GM23248 (cell line): Measurements from ENCODE around the gene IFNAR2. TPM values are rescaled to one million over a fixed set of nuclear protein-coding genes. Genes with fewer than 3 reads are reported as not detected.
"Not testable (repeated sequence)": the region's sequence is repeated elsewhere in the genome, so short reads cannot be mapped to it uniquely, and the experiment has no call there.

Experiments
- DNase-seq: peaks from one replicate; pipeline ENCODE4 v3.0.0-alpha.2; 2015
- H2AFZ ChIP-seq: fragments of 200-600 bp; sonication (generic); 2 replicates; pipeline ENCODE4 v1.6.1; 2016; ENCODE audit warnings: antibody characterized with exemption
- H3F3A ChIP-seq: fragments of 200-600 bp; sonication (generic); 2 replicates; pipeline ENCODE4 v1.6.1; 2016; ENCODE audit warnings: mild to moderate bottlenecking, antibody characterized with exemption, mixed run types; ENCODE audit not compliant: insufficient read depth
- H3K27ac ChIP-seq: fragments of 200-600 bp; sonication (generic); 2 replicates; pipeline ENCODE4 v1.5.1; 2016; ENCODE audit warnings: mild to moderate bottlenecking
- H3K27me3 ChIP-seq: fragments of 200-600 bp; sonication (generic); replicated peaks from 2 replicates; pipeline ENCODE4 v1.6.1; 2016; ENCODE audit warnings: mild to moderate bottlenecking; ENCODE audit not compliant: insufficient read depth
- H3K36me3 ChIP-seq: fragments of 200-600 bp; sonication (generic); 2 replicates; pipeline ENCODE4 v1.6.1; 2016; ENCODE audit warnings: low read depth, mild to moderate bottlenecking
- H3K4me1 ChIP-seq: fragments of 200-600 bp; sonication (generic); 2 replicates; pipeline ENCODE4 v1.6.1; 2016; ENCODE audit warnings: mild to moderate bottlenecking; ENCODE audit not compliant: insufficient read depth
- H3K4me2 ChIP-seq: fragments of 200-600 bp; sonication (generic); one replicate; pipeline ENCODE4 v1.6.1; 2016; ENCODE audit warnings: mild to moderate bottlenecking; ENCODE audit not compliant: unreplicated experiment
- H3K4me3 ChIP-seq: fragments of 200-600 bp; sonication (generic); 2 replicates; pipeline ENCODE4 v1.5.1; 2016; ENCODE audit warnings: mild to moderate bottlenecking
- H3K79me2 ChIP-seq: fragments of 200-600 bp; sonication (generic); 2 replicates; pipeline ENCODE4 v1.6.1; 2016; ENCODE audit warnings: mild to moderate bottlenecking; ENCODE audit not compliant: insufficient read depth
- H3K9ac ChIP-seq: fragments of 200-600 bp; sonication (generic); 2 replicates; pipeline ENCODE4 v1.6.1; 2016; ENCODE audit warnings: mild to moderate bottlenecking
- H3K9me2 ChIP-seq: fragments of 200-600 bp; sonication (generic); 2 replicates; pipeline ENCODE4 v1.6.1; 2016; ENCODE audit warnings: mixed run types, mild to moderate bottlenecking, moderate library complexity; ENCODE audit not compliant: insufficient read depth
- H3K9me3 ChIP-seq: fragments of 200-600 bp; sonication (generic); one replicate; pipeline ENCODE4 v1.6.1; 2017; ENCODE audit warnings: low read depth
- H4K20me1 ChIP-seq: fragments of 200-600 bp; sonication (generic); 2 replicates; pipeline ENCODE4 v1.6.0; 2016; ENCODE audit not compliant: insufficient read depth
- EZH2 ChIP-seq: fragments of 200-600 bp; sonication (generic); IDR thresholded peaks from 2 replicates; pipeline ENCODE4 v1.6.1; 2018; ENCODE audit warnings: antibody characterized with exemption, mild to moderate bottlenecking; ENCODE audit not compliant: insufficient read depth, poor library complexity, severe bottlenecking
- EZH2phosphoT487 ChIP-seq: fragments of 200-600 bp; sonication (generic); IDR thresholded peaks from 2 replicates; pipeline ENCODE4 v1.6.1; 2018; ENCODE audit warnings: antibody characterized with exemption, moderate library complexity, mild to moderate bottlenecking, low read depth; ENCODE audit not compliant: insufficient read depth
- WGBS, 2 experiments: methylation state at CpG; one replicate each; pipeline ENCODE4 v1.1.6; 2015 to 2017; ENCODE audit warnings: low lambda C conversion rate in 2 of 2, low coverage in 1 of 2; ENCODE audit errors: missing lambda C conversion rate in 2 of 2; 5-methylcytosine and 5-hydroxymethylcytosine counted together
- in situ Hi-C: fragments of 300-500 bp; cut with MboI; formaldehyde crosslinking; loops from 2 replicates; pipeline ENCODE4 v1.15.0; 2020
- polyA plus RNA-seq: library from polyadenylated mRNA; unstranded; fragments of >200 nt; fragmentation: Nextera tagmentation; extraction: Ambion mirVana; gene quantifications from 2 replicates; pipeline ENCODE4 v1.2.1, GENCODE V29; 2016
- total RNA-seq: library from RNA; depleted of rRNA; stranded (reverse); fragments of >200 nt; shearing (Covaris generic); gene quantifications from 2 replicates; pipeline ENCODE4 v1.2.3, GENCODE V29; 2014

The IFNAR2 gene
- total and polyA plus RNA-seq, 2 experiments from 2014 or later, result 4.0 to 21.8 TPM

DNA sequence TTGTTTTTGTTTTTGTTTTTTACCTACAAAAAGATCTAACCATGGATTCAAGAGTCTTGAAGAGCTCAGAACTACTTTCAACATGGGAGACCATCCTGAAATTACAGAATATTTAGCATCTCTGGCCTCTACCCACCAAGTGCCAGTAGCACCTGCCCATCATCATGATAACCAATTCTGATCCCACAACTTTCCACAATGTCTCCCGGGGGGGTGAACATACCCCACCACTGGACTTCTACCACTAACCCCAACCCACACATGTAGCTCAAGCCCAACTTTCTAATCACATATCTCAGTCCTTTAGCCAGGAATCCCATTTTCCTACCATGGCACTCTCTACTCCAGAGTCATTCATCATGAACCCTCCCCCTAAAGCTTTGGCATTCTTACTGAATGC, 15.7 kb upstream of the IFNAR2 start:
- Histone ChIP-seq H3K4me2 (no peak overlapping the region), H3K9me2 (no peaks in the 10 kb centered on the region), H3K4me1 (peaks cover 7% of the 10 kb centered on the region), H3F3A (0 out of 2 replicates have a peak, but pooled peaks cover 5% of the 10 kb centered on the region), H4K20me1 (no peaks in the 10 kb centered on the region), H3K36me3 (no peaks in the 10 kb centered on the region), H3K27ac (no peak overlapping the region), H3K9ac (no peak overlapping the region), H3K27me3 (no peaks in the 10 kb centered on the region), H3K9me3 (no peaks in the 10 kb centered on the region), H2AFZ (no peak overlapping the region), H3K79me2 (no peaks in the 10 kb centered on the region), H3K4me3 (no peak overlapping the region)
- no peak for TF ChIP-seq EZH2phosphoT487
- no peak for TF ChIP-seq EZH2
- DNase-seq, result no peak
- 26 to 31% methylated on average over 1 of the region's 1 CpG for WGBS, 2 experiments
- in situ Hi-C loops, result no loop called here

- no peak for DNase-seq
- Histone ChIP-seq H3K36me3 (no peaks in the 10 kb centered on the region), H3K4me1 (peaks cover 4% of the 10 kb centered on the region), H3K9ac (no peak overlapping the region), H2AFZ (no peak overlapping the region), H3K27ac (no peak overlapping the region), H3K9me3 (no peaks in the 10 kb centered on the region), H3K79me2 (no peaks in the 10 kb centered on the region), H3K27me3 (no peaks in the 10 kb centered on the region), H4K20me1 (no peaks in the 10 kb centered on the region), H3K9me2 (no peaks in the 10 kb centered on the region), H3K4me3 (no peak overlapping the region), H3F3A (0 out of 2 replicates have a peak, but pooled peaks cover 4% of the 10 kb centered on the region), H3K4me2 (no peak overlapping the region)
- TF ChIP-seq EZH2 (no peak), EZH2phosphoT487 (no peak)
- in situ Hi-C loops, result no loop called here
- 63 to 64% methylated on average over 2 of the region's 2 CpGs for WGBS, 2 experiments
Observed at GRCh38 chr21:33217138-33217520, 12.6 kb upstream of the IFNAR2 start.

DNA sequence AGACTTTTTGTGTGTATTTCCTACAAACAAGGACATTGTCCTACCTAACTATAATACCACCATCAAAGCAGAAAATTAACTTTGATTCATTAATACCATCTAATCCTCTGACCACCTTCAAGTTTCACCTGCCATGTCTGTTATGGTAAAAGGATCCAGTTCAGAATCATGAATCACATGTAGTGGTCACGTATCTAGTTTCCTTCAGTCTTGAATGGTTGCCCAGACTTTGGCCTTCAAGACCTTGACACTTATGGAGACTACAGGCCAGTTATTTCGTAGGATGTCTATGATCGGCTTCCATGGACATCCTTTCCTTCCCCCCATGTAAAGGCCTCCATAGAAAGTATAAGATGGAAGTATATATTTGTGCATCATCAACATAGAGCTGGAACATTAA, 10.4 kb upstream of the IFNAR2 start:
- no peak overlapping the region for H2AFZ ChIP-seq
- H3K27ac ChIP-seq, result no peak overlapping the region
- no peak for DNase-seq
- in situ Hi-C loops, result no loop called here
- WGBS, 2 experiments, result 67 to 80% methylated on average over 3 of the region's 3 CpGs
- no peak overlapping the region for H3K4me3 ChIP-seq
- H3K79me2 ChIP-seq, result no peaks in the 10 kb centered on the region
- H3K27me3 ChIP-seq, result no peaks in the 10 kb centered on the region
- no peaks in the 10 kb centered on the region for H3K9me2 ChIP-seq
- H3K4me1 ChIP-seq, result no peaks in the 10 kb centered on the region
- no peaks in the 10 kb centered on the region for H3F3A ChIP-seq
- TF ChIP-seq EZH2, result no peak
- TF ChIP-seq EZH2phosphoT487, result no peak
- H3K9ac ChIP-seq, result no peak overlapping the region
- no peak overlapping the region for H3K4me2 ChIP-seq
- H3K36me3 ChIP-seq, result no peaks in the 10 kb centered on the region
- no peaks in the 10 kb centered on the region for H3K9me3 ChIP-seq
- no peaks in the 10 kb centered on the region for H4K20me1 ChIP-seq

GRCh38 chr21:33219954-33220353, 9.8 kb upstream of the IFNAR2 start:
- Histone ChIP-seq H3K9ac (no peak overlapping the region), H3K36me3 (no peaks in the 10 kb centered on the region), H3K27ac (no peak overlapping the region), H4K20me1 (no peaks in the 10 kb centered on the region), H3K4me2 (no peak overlapping the region), H3K9me2 (no peaks in the 10 kb centered on the region), H2AFZ (no peak overlapping the region), H3K4me1 (no peaks in the 10 kb centered on the region), H3K27me3 (no peaks in the 10 kb centered on the region), H3K9me3 (no peaks in the 10 kb centered on the region), H3F3A (no peaks in the 10 kb centered on the region), H3K79me2 (no peaks in the 10 kb centered on the region), H3K4me3 (no peak overlapping the region)
- no peak for DNase-seq
- TF ChIP-seq EZH2phosphoT487, result no peak
- TF ChIP-seq EZH2, result no peak
- in situ Hi-C loops, result no loop called here
- 91 to 98% methylated on average over 3 of the region's 3 CpGs for WGBS, 2 experiments

DNA sequence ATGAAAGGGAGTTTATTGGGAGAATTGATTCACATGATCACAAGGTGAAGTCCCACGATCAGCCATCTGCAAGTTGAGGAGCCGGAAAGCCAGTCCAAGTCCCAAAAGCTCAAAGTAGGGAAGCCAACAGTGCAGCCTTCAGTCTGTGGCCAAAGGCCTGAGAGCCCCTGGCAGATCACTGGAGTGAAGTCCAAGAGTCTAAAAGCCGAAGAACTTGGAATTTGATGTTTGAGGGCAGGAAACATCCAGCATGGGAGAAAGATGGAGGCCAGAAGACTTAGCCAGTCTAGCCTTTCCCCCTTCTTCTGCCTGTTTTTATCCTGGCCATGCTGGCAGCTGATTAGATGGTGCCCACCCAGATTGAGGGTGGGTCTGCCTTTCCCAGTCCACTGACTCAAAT, 4.4 kb upstream of the IFNAR2 start:
- H3K27me3 ChIP-seq, H3K4me2 ChIP-seq, H3K4me1 ChIP-seq, H3K9me2 ChIP-seq, H3K9me3 ChIP-seq, H3K79me2 ChIP-seq, DNase-seq, H3F3A ChIP-seq, H2AFZ ChIP-seq, H4K20me1 ChIP-seq, H3K9ac ChIP-seq, in situ Hi-C loops, H3K4me3 ChIP-seq, H3K36me3 ChIP-seq, H3K27ac ChIP-seq: not testable (repeated sequence)
- WGBS, 2 experiments, result 62 to 78% methylated on average over 3 of the region's 3 CpGs
